Middle frontal gyrus (tissue), 1 donor: ENCODE results near the gene ICE2.
"Not testable (repeated sequence)": the region's sequence is repeated elsewhere in the genome, so short reads cannot be mapped to it uniquely, and the experiment has no call there.

Experiments
- DNase-seq: peaks from one replicate; pipeline ENCODE4 v3.0.0-alpha.2; 2015; ENCODE audit warnings: low spot score; ENCODE audit errors: extremely low spot score

ICE2 gene

GRCh38 chr15:60448668-60449360 lies 30.1 kb downstream of the ICE2 start:
- DNase-seq = no peak

DNA sequence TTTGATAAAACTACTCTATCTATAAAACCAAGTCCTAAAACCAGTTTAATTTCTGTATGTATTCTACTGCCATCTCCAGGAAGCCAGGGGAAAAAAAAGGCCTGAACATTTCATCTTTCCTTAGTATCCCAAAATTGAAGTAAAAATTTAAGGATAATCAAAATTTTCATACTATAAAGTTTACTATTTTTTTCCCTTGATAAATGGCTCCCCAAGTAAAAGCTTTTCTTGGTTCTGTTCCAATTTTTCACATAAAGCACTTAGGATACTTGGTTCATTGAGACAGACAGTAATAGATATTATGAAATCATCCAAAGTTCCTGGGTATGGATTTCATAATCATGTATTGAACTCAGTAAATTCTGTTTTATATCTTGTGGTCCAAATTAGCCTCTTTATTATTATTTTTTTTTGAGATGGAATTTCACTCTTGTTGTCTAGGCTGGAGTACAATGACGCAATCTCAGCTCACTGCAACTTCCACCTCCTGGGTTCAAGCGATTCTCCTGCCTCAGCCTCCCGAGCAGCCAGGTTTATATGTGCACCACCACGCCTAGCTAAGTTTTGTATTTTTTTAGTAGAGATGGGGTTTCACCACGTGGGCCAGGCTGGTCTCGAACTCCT lies 34.5 kb downstream of the ICE2 start:
- DNase-seq = no peak

DNA sequence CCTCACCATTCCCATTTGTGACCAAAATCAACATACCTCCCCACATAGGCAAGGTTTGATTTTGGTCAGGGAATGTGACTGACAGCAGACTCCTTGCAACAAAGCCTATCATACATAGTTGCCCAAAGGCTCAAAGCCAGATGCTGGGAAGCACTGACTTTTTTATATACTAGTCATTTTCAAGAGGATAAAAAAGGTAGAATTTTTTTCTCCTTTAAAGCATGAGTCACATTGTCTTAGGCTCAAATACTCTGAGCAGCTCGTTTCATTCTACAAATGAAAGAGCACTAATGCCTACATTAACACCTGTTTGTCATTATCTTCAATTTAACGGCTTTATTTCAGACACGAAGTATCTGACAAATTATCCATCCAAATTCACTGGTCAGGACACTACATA lies 36.2 kb downstream of the ICE2 start:
- DNase-seq = no peak

- DNase-seq = no peak
These were observed 36.8 kb downstream of the ICE2 start for GRCh38 chr15:60442031-60442650.

GRCh38 chr15:60441331-60441730 lies 37.6 kb downstream of the ICE2 start:
- DNase-seq = no peak

DNA sequence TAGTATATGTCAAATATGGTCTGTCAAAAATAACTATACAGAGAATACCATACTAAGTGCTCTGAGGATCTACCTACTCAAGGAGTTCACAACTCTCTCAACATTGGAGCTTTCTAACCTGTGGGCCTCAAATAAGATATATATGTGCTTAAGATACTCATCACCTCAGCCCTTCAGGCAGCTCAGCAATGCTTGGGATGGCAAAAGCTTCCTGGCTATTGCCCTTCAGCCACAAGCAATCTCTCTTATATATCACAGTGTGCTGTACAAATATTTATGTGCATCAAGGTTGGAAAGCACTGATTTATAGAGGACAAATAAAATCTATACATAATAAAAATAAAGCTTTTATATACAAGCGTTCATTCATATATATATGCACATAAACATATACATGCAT lies 40.3 kb downstream of the ICE2 start:
- DNase-seq = no peak

DNA sequence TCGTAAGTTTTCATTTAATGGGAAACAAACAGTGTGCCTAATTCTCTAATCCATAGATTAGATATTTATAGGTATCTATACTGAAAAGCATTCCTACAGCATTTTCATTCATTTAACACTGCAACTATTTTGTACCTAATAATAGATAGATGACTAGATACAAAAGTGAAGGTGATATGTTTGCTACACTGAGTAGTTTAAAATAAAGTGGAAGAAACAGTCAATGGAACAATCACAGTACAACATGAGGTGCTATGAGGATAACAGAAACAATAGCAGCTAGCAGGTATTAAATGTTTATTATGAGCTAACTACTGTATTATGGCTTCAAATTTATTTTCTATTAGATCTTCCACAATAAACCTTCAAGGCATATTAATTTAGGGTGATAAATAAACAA lies 50.0 kb downstream of the ICE2 start:
- no peak for DNase-seq

GRCh38 chr15:60426870-60427508 lies 52.0 kb downstream of the ICE2 start:
- DNase-seq = no peak

DNA sequence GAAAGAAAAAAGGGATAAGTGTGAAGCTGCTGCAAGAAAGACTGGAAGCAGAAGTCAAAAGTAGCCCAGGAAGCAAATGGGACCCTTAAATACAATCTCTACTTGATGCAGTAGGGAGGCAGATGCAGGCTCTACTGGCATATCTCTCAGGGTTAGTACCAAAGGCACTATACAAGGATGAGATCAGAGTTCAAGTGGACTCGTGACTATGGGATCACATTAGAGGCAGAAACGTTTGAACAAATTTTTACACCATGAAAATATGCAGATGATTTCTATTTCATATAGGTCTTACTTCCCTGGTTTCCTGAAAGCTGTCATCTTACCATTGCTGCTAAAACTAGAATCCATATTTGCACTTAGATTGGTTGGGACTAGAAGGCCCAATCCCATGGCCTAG lies 53.5 kb downstream of the ICE2 start:
- DNase-seq = no peak

- no peak for DNase-seq
These were observed 54.9 kb downstream of the ICE2 start for GRCh38 chr15:60424006-60424405.

DNA sequence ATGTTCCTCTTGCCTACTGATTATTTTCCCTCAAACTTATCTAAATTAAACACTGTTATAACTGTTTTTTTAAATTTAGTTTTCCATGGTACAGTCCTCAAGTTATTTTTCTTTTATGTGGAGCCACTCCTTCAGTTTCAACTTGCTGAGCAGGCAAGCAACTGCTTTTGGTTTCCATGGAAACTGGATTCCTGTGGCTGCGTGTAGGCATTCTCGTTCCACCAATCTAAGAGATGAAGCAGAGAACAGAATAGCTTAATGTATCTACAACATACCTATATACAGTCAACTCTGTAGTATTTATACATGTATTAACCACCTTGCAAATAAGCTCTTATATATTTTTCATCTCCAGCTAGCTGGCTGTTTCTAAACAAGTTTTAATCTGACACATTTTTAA lies 55.4 kb downstream of the ICE2 start:
- peak; percentile 27 for DNase-seq

DNA sequence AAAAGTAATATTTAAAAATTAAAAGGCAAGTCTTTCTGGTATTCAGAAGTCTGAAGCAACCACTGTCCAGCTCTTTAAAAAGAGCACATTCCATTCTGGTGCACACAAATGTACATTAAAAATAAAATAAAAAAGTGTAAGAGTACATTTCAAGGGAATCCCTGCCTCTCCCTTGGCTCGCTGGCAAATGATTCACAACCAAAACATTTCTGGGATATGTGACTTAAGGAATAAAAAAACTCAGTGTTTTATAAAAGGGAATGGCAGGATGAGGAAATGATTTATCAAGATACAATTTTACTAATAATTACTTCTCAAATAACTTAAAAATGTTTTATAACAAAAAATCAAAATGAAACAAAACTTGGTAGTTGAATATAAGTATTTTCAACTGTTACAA lies 57.4 kb downstream of the ICE2 start:
- no peak for DNase-seq

DNA sequence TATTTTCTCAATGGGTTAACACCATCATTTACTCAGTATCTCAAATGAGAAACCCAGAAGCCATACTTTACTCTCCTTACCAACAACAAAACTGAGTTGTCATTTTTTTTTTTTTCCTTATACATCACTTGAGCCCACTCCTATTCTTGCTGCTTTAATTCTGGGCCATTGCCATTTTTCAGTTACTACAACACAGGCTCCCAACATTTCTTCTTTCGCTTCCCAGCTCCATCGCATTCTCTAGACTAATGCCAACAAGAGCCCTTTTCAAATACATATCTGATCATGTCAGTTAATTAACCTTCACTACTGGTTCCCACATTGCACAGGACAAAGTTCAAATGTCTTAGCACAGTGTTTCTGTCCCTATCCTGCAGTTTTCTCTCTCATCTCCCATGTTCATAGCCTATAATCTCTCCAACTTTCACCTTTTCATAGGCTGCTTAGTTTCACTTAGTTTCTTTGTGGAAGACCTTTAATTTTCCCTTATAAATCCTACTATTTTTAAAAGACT lies 58.7 kb downstream of the ICE2 start:
- no peak for DNase-seq

- no peak for DNase-seq
These were observed 59.2 kb downstream of the ICE2 start for GRCh38 chr15:60419753-60420152.

- DNase-seq = no peak
These were observed 60.8 kb downstream of the ICE2 start for GRCh38 chr15:60418096-60418495.

DNA sequence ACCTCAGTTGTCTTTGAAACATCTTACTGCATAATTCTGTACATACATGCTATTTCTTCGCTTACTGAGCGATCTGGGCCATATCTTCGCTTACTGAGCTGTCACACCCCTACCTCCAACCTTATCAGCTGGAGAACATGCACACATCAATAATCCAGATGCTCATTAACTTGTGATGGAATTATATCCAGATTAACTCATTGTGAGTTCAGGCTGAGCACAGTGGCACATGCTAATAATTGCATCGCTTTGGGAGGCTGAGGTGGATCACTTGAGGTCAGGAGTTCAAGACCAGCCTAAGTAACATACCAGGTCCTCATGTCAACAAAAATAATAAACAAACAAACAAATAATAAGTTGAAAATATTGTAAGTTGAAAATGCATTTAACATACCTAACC lies 61.8 kb downstream of the ICE2 start:
- no peak for DNase-seq

GRCh38 chr15:60416484-60416883 lies 62.5 kb downstream of the ICE2 start:
- DNase-seq = no peak

DNA sequence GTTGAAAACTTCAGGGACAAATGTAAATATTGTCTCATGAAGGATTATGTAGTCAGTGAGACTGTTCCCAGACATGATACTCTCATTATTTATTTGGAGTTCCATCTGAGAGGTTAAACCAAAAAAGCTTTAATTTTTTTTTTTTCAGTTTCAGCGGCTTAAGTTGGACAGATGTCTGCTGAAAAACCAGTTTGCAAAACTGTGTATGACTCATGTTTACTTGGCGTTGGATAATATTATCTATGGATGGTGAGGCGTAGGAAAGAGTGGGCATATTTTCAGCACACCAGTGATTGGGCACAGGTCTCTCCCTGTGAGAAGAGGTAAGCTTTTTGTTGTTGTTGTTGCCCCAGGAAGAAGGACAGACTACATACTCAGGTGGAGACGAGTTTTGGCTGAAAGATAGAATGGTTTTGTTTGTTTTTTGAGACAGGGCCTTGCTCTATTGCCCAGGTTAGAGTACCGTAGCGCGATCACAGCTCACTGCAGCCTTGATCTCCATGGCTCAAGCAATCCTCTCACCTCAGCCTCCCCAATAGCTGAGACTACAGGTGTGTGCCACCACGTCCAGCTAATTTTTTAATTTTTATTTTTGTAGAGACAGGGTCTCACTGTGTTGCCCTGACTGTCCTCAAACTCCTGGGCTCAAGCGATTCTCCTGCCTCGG lies 64.8 kb downstream of the ICE2 start:
- DNase-seq = no peak

- DNase-seq = no peak
These were observed 65.6 kb downstream of the ICE2 start for GRCh38 chr15:60413231-60413824.

- not testable (repeated sequence) for DNase-seq
These were observed 66.1 kb downstream of the ICE2 start for GRCh38 chr15:60412807-60413206.

- no peak for DNase-seq
These were observed 67.0 kb downstream of the ICE2 start for GRCh38 chr15:60411774-60412425.
